Articular chondrocyte of knee joint (primary cell): ENCODE measurements around the gene CIDEB. TPM values are rescaled to one million over a fixed set of nuclear protein-coding genes. Genes with fewer than 3 reads are reported as not detected.

Experiments
- small RNA-seq: library from RNA; depleted of rRNA; stranded (forward); fragments of <200 nt; gene quantifications from one replicate; pipeline ENCODE3, GENCODE V24; 2012
- total RNA-seq: library from RNA; depleted of rRNA; stranded (reverse); fragments of >200 nt; gene quantifications from 2 replicates; pipeline ENCODE4 v1.2.3, GENCODE V29; 2012

Gene CIDEB, protein sequence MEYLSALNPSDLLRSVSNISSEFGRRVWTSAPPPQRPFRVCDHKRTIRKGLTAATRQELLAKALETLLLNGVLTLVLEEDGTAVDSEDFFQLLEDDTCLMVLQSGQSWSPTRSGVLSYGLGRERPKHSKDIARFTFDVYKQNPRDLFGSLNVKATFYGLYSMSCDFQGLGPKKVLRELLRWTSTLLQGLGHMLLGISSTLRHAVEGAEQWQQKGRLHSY
- 6.4 and 7.2 TPM in 2 replicates for total RNA-seq

DNA sequence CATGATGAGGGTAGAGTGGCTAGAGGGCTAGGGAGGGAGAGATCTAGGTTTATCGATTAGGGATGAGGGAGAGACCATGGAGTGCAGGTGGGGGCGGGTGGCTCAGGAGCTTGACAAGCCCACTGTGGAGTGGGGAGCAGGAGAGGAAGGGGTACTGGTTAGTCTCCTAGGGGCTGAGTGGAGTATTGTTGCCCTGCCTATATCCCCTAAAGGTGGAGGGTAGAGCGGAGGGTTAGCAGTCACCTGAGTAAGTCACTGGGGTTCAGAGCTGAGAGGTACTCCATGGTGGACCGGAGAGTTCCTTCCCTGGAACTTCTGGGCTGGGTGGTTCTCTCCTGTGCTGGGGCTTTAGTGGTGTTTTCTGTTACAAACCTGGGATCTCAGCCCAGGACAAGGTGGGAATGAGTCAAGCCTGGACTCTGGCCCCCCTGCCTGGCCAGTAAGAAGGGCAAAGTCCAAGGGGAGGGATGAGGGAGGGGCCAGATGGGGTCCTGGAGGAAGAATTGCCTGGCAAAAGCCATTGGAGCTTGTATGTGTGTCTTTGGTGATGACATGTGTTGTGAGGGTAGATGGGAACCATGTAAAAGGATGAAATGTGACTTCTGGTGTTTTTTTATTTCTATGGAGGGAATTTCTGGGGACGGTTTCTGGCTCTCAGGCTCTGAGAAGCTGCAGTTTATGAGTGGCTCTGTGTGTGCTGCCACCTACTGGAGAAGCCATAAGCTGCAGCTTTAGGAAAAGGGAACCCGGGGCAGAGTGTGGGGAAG lies at the start of gene CIDEB:
Gene CIDEB, minus strand, starts transcription at position 403 of the 767 bp plus-strand sequence. Its CDS starts 119 bp downstream, at position 284.

DNA sequence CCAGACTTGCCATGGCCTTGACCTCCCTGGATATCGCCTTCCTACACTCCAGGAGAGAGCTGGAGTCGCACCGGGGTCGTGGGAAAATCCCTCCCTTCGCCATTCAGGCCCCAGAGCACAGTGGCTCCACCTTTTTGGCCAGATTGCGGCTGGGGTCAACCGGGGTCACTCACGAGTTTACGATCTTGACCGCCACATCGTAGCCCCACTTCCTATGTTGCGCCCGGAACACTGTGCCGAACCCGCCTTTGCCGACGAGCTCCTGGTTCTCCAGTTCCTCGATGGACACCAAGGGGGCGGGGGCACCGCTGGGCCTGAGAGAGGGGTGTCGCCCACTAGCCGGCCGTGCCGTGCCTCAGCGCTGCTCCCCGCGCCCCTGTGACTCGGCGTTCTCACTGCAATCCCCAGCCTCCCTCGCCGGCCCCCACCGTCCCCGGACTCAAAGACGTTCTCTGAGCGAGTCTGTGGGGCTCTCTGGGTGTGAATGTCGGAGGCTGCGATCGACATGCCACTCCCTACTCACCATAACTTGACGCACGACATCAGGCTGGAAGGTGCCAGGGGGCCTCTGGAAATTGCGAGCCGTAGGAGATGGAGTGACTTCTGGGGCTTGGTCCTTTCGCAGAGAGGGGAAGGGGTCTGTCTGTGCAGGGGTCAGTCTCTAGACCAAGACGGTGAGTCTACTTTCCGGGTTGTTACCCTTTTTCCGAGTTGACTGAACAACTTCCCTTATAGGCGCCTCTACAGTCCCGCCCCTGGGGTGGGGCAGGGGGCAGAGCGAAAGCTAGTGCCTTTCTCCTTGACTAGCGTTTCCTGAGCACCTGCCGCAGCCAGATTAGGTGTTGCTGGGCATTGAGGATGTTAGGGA lies 31.7 kb upstream of the CIDEB start, which contains the start of gene RIPK3:
Gene RIPK3, minus strand, starts transcription at position 708 of the 868 bp plus-strand sequence. Its CDS starts 165 bp downstream, at position 543.

DNA sequence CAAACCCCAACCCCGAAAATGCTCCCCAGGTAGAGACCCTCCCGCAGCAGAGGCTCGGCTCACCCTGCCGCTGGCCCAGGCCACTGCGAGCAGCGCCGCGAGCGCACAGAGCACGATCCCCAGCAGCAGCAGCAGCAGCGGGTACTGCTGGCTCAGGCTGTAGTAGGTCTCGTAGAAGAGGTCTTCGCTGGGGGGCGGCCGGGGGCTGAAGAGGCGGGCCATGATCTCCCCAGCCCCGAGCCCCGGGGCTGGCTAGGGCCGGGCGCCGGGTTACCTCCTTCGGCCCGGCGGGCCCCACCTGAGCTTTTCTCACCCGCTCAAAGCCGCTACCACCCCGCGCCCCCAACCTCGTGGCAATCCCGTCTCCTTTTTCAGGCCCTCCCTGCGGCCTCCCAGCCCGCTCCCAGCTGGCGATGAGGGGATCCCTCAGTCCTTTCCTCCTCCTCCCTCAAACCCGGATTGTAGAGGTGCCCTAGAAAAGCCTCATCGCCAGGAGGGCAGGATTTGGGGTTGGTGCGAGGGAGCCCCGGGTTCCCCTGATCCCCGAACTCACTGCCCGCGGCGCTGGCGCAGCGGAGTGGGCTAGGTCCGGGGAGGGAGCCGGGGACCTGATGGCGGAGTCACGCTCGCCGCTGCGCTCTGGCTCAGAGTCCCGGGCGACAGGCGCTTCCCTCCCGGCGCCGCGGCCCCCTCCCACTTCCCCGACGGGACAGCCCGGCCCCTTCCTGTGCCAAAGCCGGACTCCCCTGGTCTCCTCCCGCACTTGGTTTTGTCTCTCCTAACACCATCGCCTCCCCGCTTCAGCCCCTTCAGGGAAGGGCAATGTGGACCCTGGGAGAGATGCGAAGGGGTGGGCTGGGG lies 26.9 kb upstream of the CIDEB start, which contains the start of gene ADCY4:
Gene ADCY4, minus strand, starts transcription at position 641 of the 861 bp plus-strand sequence. Its CDS starts 419 bp downstream, at position 222.

DNA sequence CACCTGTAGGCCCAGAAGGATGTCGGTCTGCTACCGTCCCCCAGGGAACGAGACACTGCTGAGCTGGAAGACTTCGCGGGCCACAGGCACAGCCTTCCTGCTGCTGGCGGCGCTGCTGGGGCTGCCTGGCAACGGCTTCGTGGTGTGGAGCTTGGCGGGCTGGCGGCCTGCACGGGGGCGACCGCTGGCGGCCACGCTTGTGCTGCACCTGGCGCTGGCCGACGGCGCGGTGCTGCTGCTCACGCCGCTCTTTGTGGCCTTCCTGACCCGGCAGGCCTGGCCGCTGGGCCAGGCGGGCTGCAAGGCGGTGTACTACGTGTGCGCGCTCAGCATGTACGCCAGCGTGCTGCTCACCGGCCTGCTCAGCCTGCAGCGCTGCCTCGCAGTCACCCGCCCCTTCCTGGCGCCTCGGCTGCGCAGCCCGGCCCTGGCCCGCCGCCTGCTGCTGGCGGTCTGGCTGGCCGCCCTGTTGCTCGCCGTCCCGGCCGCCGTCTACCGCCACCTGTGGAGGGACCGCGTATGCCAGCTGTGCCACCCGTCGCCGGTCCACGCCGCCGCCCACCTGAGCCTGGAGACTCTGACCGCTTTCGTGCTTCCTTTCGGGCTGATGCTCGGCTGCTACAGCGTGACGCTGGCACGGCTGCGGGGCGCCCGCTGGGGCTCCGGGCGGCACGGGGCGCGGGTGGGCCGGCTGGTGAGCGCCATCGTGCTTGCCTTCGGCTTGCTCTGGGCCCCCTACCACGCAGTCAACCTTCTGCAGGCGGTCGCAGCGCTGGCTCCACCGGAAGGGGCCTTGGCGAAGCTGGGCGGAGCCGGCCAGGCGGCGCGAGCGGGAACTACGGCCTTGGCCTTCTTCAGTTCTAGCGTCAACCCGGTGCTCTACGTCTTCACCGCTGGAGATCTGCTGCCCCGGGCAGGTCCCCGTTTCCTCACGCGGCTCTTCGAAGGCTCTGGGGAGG lies 3.1 kb upstream of the CIDEB start, which contains the start of gene LTB4R:
Gene LTB4R, plus strand, starts transcription at position 857 of the 959 bp plus-strand sequence. CDS start 4,150 bp downstream, outside the sequence.

DNA sequence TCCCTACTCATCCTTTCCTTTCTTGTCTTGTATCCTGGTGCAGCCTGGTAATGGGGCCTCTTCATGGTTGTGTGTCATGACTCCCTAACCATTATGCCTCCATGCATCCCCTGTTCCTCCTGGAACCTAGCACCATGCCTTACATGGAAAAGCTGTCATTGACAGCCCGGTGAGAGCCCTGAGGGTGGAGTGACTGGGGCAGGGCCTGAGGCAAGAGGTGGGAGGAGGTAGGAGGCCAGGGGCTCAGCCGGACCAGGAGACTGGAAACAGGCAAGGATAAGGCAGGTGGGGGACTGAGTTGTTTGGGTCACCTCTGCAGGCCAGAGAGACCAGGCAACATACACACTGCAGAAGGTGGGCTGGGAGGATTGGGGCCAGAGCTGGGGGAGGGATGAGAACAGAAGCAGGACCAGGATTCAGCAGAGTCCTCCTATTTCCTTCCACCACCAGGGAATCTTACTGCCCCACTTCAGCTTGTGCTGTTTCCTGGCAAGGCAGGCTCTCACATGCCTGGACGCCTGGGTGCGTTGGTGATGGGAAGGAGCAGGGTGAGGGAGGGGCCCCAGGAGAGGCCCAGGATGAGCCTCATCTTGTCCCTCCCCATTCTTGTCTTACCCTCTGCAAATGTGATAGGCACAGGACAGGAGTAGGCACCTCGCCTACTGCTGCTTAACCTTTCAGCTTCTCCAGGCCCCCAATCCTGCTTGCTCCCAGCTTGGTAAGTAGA lies 1.9 kb upstream of the CIDEB start, which contains the start of gene LTB4R2:
Gene LTB4R2, plus strand, starts transcription at position 603 of the 727 bp plus-strand sequence. CDS start 525 bp downstream, outside the sequence.

DNA sequence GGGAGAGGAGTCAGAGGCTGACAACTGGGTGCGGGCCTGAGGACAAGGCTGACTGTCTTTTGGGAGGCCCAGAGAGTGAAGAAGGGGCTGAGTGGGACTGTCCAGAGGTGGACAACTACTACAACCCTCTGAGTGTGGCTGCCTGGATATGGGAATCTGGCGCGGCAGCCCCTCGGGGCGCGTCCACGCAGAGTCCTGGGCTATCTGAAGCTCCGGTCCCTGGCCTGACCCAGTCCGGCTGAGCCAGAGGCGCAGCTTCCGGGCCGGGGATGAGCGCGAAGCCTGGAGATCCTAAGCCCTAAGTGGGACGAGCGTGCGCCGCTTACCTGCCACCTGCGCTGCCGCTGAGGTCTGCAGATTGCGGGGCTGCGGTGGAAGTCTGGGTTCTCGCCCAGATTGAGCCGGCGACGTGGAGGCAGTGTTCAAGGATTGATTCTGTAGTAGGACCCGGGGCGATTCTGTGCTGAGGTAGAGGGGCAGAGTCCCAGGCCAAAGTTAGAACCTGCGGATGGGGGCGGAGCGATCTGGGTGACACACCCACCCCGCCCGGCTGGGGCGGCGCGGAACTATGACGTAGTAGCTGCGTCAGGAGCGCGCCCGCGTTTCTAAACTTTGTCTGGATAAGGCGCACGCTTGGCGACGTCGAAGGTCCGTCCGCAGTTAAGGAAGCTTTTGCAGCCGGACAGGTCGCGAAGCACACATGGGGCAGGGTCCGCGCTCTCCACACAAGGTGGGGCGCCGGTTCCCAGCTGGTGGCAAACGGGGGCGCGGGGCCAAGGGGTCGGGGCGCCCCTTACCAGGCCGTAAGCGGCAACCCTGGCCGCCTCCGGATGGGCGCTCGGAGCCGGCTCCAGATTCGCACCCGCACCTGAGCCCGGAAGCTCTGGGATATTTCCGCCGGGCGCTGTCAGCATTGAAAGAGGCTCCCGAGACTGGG lies 8.3 kb downstream of the CIDEB start, which contains the start of the genes DHRS1 and NOP9:
Gene DHRS1, minus strand, starts transcription at position 526 of the 937 bp plus-strand sequence. CDS start 674 bp downstream, outside the sequence.
Gene NOP9, plus strand, starts transcription at position 596 of the 937 bp plus-strand sequence. Its CDS starts 105 bp downstream, at position 701.

DNA sequence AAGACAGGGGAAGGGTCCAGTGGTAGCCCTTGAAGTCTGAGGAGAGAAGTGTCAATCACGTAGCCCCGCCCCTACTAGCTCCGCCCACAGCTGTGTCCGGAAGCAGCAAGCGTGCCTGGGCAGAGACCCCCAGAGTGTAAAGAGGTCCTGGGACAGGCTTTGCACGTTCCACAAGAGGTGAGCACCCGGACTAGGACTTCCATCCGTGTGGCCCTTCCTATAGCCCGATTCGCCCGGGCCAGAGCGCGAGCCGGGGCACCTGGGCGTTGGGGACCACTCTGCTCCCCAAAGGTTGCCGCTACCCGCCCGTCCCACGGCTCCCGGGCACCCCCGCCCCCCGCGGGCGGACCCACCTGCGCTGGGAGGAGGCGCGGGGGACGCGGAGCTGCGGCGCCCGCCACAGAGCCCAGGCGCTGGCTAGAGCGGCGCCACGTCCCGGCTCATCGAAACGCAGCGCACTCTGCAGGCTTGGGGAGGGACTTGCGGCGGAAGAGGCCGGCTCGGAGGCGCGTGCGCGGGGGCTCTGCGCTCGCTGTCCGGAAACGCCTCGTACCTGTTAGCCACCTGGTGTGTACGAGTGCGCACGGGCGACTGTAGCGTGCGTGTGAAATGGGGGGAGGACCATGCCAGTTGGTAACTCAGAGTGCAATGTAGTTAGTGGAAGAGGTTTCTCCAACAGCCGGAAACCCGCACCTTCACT lies 36.5 kb downstream of the CIDEB start, which contains the start of gene RABGGTA:
Gene RABGGTA, minus strand, starts transcription at position 464 of the 700 bp plus-strand sequence. CDS start 482 bp downstream, outside the sequence.

DNA sequence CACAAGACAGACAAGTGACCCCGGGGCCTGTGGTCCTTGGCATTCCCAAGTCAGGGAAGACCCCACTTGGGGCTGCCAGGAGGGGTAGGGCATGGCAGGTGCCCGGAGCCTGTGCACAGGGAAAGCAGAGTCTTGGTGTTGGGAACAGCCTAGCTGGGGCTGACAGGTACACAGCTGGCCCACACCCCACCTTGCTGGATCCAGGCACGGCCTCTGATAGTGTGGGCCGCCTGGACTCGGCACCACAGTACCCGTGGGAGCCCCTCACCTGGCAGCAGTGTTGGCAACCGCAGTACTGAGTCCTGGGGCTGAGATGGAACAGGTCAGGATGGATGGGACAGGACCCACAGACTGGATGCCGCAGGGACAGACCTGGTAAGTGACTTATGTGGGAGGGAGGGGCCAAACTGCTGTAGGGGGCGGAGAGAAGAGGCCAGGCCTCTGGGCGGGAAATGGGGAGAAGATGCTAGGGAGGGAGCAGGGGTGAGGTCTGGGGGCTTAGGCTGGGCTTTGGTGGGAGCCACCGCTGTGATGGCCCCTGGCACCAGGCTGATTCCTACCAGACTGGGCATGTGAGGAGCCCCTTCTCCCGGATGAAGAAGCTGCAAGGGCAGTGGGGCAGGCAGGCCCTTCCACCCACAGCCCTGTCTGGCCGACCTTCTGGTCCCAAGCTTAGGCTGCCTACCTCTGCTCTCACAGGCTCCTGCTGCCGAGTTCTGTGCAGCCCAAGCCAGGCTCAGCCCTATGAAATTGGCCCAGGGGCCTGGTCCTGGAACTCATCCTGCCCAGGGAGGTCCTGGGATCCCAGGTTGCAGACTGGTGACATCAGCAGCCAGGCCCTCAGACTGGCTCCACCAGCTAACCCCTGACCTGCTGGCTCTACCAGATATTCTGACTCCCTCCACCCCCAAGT lies 44.7 kb downstream of the CIDEB start, which contains the start of gene TGM1:
Gene TGM1, minus strand, starts transcription at position 357 of the 913 bp plus-strand sequence. CDS start 825 bp downstream, outside the sequence.

Small RNA genes within 50 kb of the gene (small RNA-seq; reads per million reads assigned to genes)
- not detected for gene RF00026

Other genes starting within 250 kb of the CIDEB start
- gene CPNE6, start 236.4 kb downstream of the CIDEB start, total RNA-seq = under 0.01 TPM in 1 of 2 replicates, not detected in the other
- gene PCK2, start 213.7 kb downstream of the CIDEB start, total RNA-seq = 26.2 and 33.6 TPM in 2 replicates
- 53.7 and 56.6 TPM in 2 replicates for gene DCAF11, start 193.2 kb downstream of the CIDEB start, total RNA-seq
- gene NRL, start 193.0 kb downstream of the CIDEB start, total RNA-seq = 0.76 and 1.4 TPM in 2 replicates
- 0.26 and 0.32 TPM in 2 replicates for gene FITM1, start 177.3 kb downstream of the CIDEB start, total RNA-seq
- gene PSME1, start 171.8 kb downstream of the CIDEB start, total RNA-seq = 104 and 119 TPM in 2 replicates
- 9.5 and 11.9 TPM in 2 replicates for gene EMC9, start 166.4 kb downstream of the CIDEB start, total RNA-seq
- 73.3 and 80.2 TPM in 2 replicates for gene PSME2, start 161.4 kb downstream of the CIDEB start, total RNA-seq
- 28.9 and 37.8 TPM in 2 replicates for gene RNF31, start 160.5 kb downstream of the CIDEB start, total RNA-seq
- gene IRF9, start 146.7 kb downstream of the CIDEB start, total RNA-seq = 76.1 and 78.0 TPM in 2 replicates
- 1.3 and 1.8 TPM in 2 replicates for gene REC8, start 135.9 kb downstream of the CIDEB start, total RNA-seq
- 33.1 and 35.9 TPM in 2 replicates for gene IPO4, start 119.2 kb downstream of the CIDEB start, total RNA-seq
- gene TM9SF1, start 112.5 kb downstream of the CIDEB start, total RNA-seq = 71.9 and 83.6 TPM in 2 replicates
- 0.13 and 0.43 TPM in 2 replicates for gene TSSK4, start 102.3 kb downstream of the CIDEB start, total RNA-seq
- 35.3 and 35.8 TPM in 2 replicates for gene CHMP4A, start 94.5 kb downstream of the CIDEB start, total RNA-seq
- gene MDP1, start 91.9 kb downstream of the CIDEB start, total RNA-seq = 18.8 and 21.6 TPM in 2 replicates
- gene NEDD8, start 75.6 kb downstream of the CIDEB start, total RNA-seq = 104 and 115 TPM in 2 replicates
- 80.2 and 87.7 TPM in 2 replicates for gene GMPR2, start 75.0 kb downstream of the CIDEB start, total RNA-seq
- gene TINF2, start 65.4 kb downstream of the CIDEB start, total RNA-seq = 44.1 and 50.3 TPM in 2 replicates
- gene TGM1, start 44.8 kb downstream of the CIDEB start, total RNA-seq = 1.1 and 1.6 TPM in 2 replicates
- 14.9 and 17.9 TPM in 2 replicates for gene RABGGTA, start 36.4 kb downstream of the CIDEB start, total RNA-seq
- 11.9 and 12.6 TPM in 2 replicates for gene DHRS1, start 8.2 kb downstream of the CIDEB start, total RNA-seq
- gene NOP9, start 8.1 kb downstream of the CIDEB start, total RNA-seq = 15.8 and 17.8 TPM in 2 replicates
- gene LTB4R2, start 2.2 kb upstream of the CIDEB start, total RNA-seq = 3.5 and 5.5 TPM in 2 replicates
- 1.9 and 2.4 TPM in 2 replicates for gene LTB4R, start 3.5 kb upstream of the CIDEB start, total RNA-seq
- gene ADCY4, start 27.1 kb upstream of the CIDEB start, total RNA-seq = 99.4 and 106 TPM in 2 replicates
- gene RIPK3, start 32.0 kb upstream of the CIDEB start, total RNA-seq = 180 and 256 TPM in 2 replicates
- 202 and 302 TPM in 2 replicates for gene NFATC4, start 60.2 kb upstream of the CIDEB start, total RNA-seq
- 14.0 and 14.4 TPM in 2 replicates for gene NYNRIN, start 91.0 kb upstream of the CIDEB start, total RNA-seq
- gene CBLN3, start 121.7 kb upstream of the CIDEB start, total RNA-seq = 6.1 and 7.5 TPM in 2 replicates
- gene KHNYN, start 122.0 kb upstream of the CIDEB start, total RNA-seq = 51.0 and 53.6 TPM in 2 replicates
- gene SDR39U1, start 134.8 kb upstream of the CIDEB start, total RNA-seq = 13.4 and 15.2 TPM in 2 replicates
- gene CMA1, start 200.3 kb upstream of the CIDEB start, total RNA-seq = not detected in 2 replicates